PFSK-1 (cell line): ENCODE results near the gene SH3BGRL3.
A peak's percentile ranks its signal among the peaks of the same experiment; 100 is the strongest.

Experiments used
- FOXP2 ChIP-seq: optimal IDR thresholded peaks from 2 replicates; pipeline ENCODE3; 2011; ENCODE audit warnings: borderline replicate concordance, control low read depth, inconsistent platforms; ENCODE audit not compliant: insufficient read depth; ENCODE audit errors: extremely low read length, extremely low read depth
- POLR2AphosphoS5 ChIP-seq: IDR thresholded peaks from 2 replicates; pipeline ENCODE4 v1.6.1; 2012; ENCODE audit warnings: low read depth, mild to moderate bottlenecking, control low read depth, low read length, moderate library complexity
- REST ChIP-seq, 2 experiments: IDR thresholded peaks; 2 replicates each; pipeline versions ENCODE4 v1.6.1 to v1.8.0; 2011 to 2012; ENCODE audit warnings: low read depth in 2 of 2, low read length in 2 of 2, control low read depth in 1 of 2, inconsistent platforms in 1 of 2, mild to moderate bottlenecking in 1 of 2, moderate library complexity in 1 of 2; ENCODE audit not compliant: insufficient read depth in 1 of 2
- SIN3A ChIP-seq: IDR thresholded peaks from 2 replicates; pipeline ENCODE4 v1.6.1; 2012; ENCODE audit warnings: mild to moderate bottlenecking, low read length, moderate library complexity, borderline replicate concordance; ENCODE audit not compliant: insufficient read depth
- TAF1 ChIP-seq: IDR thresholded peaks from 2 replicates; pipeline ENCODE4 v1.6.1; 2012; ENCODE audit warnings: low read length, control low read depth, borderline replicate concordance; ENCODE audit not compliant: insufficient read depth

GRCh38 chr1:26281971-26282370 lies 2.1 kb downstream of the SH3BGRL3 start:
- no peak for TF ChIP-seq REST (IDR thresholded peaks at IDR 0.05; ENCODE audit: insufficient read depth in 1 of 2, low read depth in 2 of 2, low read length in 2 of 2)
- TF ChIP-seq SIN3A: no peak
- no peak for TF ChIP-seq TAF1
- 0 out of 2 replicates have a peak, but pooled peaks have one; percentile 7 for TF ChIP-seq POLR2AphosphoS5
- no peak for TF ChIP-seq FOXP2
